H1 (cell line): ENCODE data around the gene CCDC171. TPM values are rescaled to one million over a fixed set of nuclear protein-coding genes. Genes with fewer than 3 reads are reported as not detected.

Experiments used
- CTCF ChIA-PET: fragments of 300-600 bp; sonication (Branson Sonifier 250); formaldehyde crosslinking; loops from one replicate; lab custom pipeline; 2021; ENCODE audit not compliant: partially characterized antibody; lab: Charles Lee
- POLR2A ChIA-PET: fragments of 300-600 bp; sonication (Branson Sonifier 250); formaldehyde crosslinking; loops from one replicate; lab custom pipeline; 2021; ENCODE audit warnings: inconsistent platforms; ENCODE audit not compliant: partially characterized antibody; lab: Charles Lee
- DNase-seq, 2 experiments: peaks; one replicate each; pipeline versions ENCODE4 v3.0.0 to v3.0.0-alpha.2; 2010 to 2022; ENCODE audit warnings: low spot score in 2 of 2, low read depth in 1 of 2, mixed read lengths in 1 of 2
- FAIRE-seq: peaks from 2 replicates; lab custom pipeline; 2011; peaks lifted over from hg19 to GRCh38; lab: Jason Lieb, UNC
- H2AFZ ChIP-seq: 2 replicates; pipeline ENCODE4 v1.8.1; 2012; ENCODE audit warnings: low read length, inconsistent platforms
- H2AK5ac ChIP-seq: 2 replicates; pipeline ENCODE4 v1.6.1; 2013; ENCODE audit warnings: low read depth, low read length
- H2BK120ac ChIP-seq: replicated peaks from 2 replicates; pipeline ENCODE3; 2013; ENCODE audit warnings: low read depth, low read length, inconsistent platforms
- H2BK12ac ChIP-seq: 2 replicates; pipeline ENCODE4 v1.6.1; 2013; ENCODE audit warnings: low read depth, low read length
- H2BK15ac ChIP-seq: 2 replicates; pipeline ENCODE4 v1.6.1; 2013; ENCODE audit warnings: low read length
- H2BK20ac ChIP-seq: 2 replicates; pipeline ENCODE4 v1.6.1; 2013; ENCODE audit warnings: low read length
- H2BK5ac ChIP-seq: 2 replicates; pipeline ENCODE4 v1.6.1; 2013; ENCODE audit warnings: low read depth, low read length
- H3K14ac ChIP-seq: 2 replicates; pipeline ENCODE4 v1.6.1; 2013; ENCODE audit warnings: inconsistent platforms; ENCODE audit not compliant: insufficient read length
- H3K18ac ChIP-seq: 2 replicates; pipeline ENCODE4 v1.6.1; 2013; ENCODE audit warnings: low read length; ENCODE audit errors: extremely low read depth
- H3K23ac ChIP-seq: 2 replicates; pipeline ENCODE4 v1.6.1; 2013; ENCODE audit warnings: inconsistent platforms; ENCODE audit not compliant: insufficient read length
- H3K23me2 ChIP-seq: 2 replicates; pipeline ENCODE4 v1.6.1; 2013; ENCODE audit warnings: low read depth, low read length
- H3K27ac ChIP-seq: 2 replicates; pipeline ENCODE4 v1.6.1; 2011; ENCODE audit warnings: low read depth, low read length, inconsistent platforms
- H3K27me3 ChIP-seq, 4 experiments: replicated peaks in 1 of 4; 1 replicate in 1 of 4; 2 replicates in 3 of 4; pipeline versions ENCODE4 v1.6.1 to v1.8.1; 2011 to 2013; ENCODE audit warnings: low read length in 3 of 4, mild to moderate bottlenecking in 3 of 4, inconsistent platforms in 2 of 4, mixed read lengths in 2 of 4, moderate library complexity in 1 of 4; ENCODE audit not compliant: control insufficient read depth in 3 of 4, insufficient read depth in 3 of 4; ENCODE audit errors: extremely low read depth in 1 of 4
- H3K36me3 ChIP-seq, 4 experiments: 2 replicates each; pipeline versions ENCODE4 v1.6.1 to v1.8.1; 2011 to 2013; ENCODE audit warnings: mild to moderate bottlenecking in 4 of 4, low read length in 3 of 4, moderate library complexity in 2 of 4, control low read depth in 1 of 4, inconsistent platforms in 1 of 4; ENCODE audit not compliant: insufficient read depth in 4 of 4, control insufficient read depth in 2 of 4
- H3K4ac ChIP-seq: replicated peaks from 2 replicates; pipeline ENCODE3; 2013; ENCODE audit warnings: low read length, low read depth, mixed read lengths, inconsistent platforms; ENCODE audit not compliant: insufficient read length
- H3K4me1 ChIP-seq, 4 experiments: replicated peaks in 1 of 4; 1 replicate in 1 of 4; 2 replicates in 3 of 4; pipeline versions ENCODE4 v1.6.1 to v1.8.1; 2011 to 2013; ENCODE audit warnings: low read length in 3 of 4, inconsistent platforms in 2 of 4, mixed read lengths in 1 of 4; ENCODE audit not compliant: insufficient read depth in 4 of 4, control insufficient read depth in 3 of 4
- H3K4me2 ChIP-seq, 2 experiments: 2 replicates each; pipeline versions ENCODE4 v1.6.1 to v1.8.1; 2011 to 2013; ENCODE audit warnings: low read depth in 2 of 2, low read length in 2 of 2, control low read depth in 1 of 2, inconsistent platforms in 1 of 2, mild to moderate bottlenecking in 1 of 2; ENCODE audit not compliant: insufficient read depth in 1 of 2
- H3K4me3 ChIP-seq, 4 experiments: fragments of 200-600, 300-600 bp in 1 of 4; sonication (generic), shearing (Covaris generic), sonication (Bioruptor Twin) in 1 of 4; 2 replicates each; pipeline versions ENCODE4 v1.5.1 to v1.8.1; 2011 to 2016; ENCODE audit warnings: low read length in 4 of 4, low read depth in 3 of 4, control low read depth in 2 of 4, inconsistent platforms in 2 of 4, mild to moderate bottlenecking in 2 of 4, mixed read lengths in 1 of 4, moderate library complexity in 1 of 4; ENCODE audit not compliant: insufficient read depth in 2 of 4; ENCODE audit errors: extremely low read depth in 1 of 4
- H3K56ac ChIP-seq: replicated peaks from 2 replicates; pipeline ENCODE3; 2013; ENCODE audit warnings: low read depth, mild to moderate bottlenecking, mixed read lengths, low read length, inconsistent platforms; ENCODE audit not compliant: insufficient read length
- H3K79me1 ChIP-seq: 2 replicates; pipeline ENCODE4 v1.6.1; 2013; ENCODE audit warnings: low read depth, low read length, control low read depth
- H3K79me2 ChIP-seq, 2 experiments: 2 replicates each; pipeline versions ENCODE4 v1.6.1 to v1.8.1; 2012 to 2013; ENCODE audit warnings: low read length in 2 of 2, mild to moderate bottlenecking in 2 of 2, inconsistent platforms in 1 of 2; ENCODE audit not compliant: insufficient read depth in 2 of 2, control insufficient read depth in 1 of 2
- H3K9ac ChIP-seq, 4 experiments: replicated peaks in 1 of 4; 1 replicate in 1 of 4; 2 replicates in 3 of 4; pipeline versions ENCODE4 v1.6.1 to v1.8.1; 2011 to 2013; ENCODE audit warnings: low read depth in 3 of 4, low read length in 3 of 4, control low read depth in 2 of 4, mild to moderate bottlenecking in 2 of 4, moderate library complexity in 2 of 4, inconsistent platforms in 1 of 4; ENCODE audit errors: extremely low read depth in 1 of 4
- H3K9me3 ChIP-seq, 2 experiments: 2 replicates each; pipeline versions ENCODE4 v1.6.1 to v1.8.1; 2012 to 2013; ENCODE audit warnings: mild to moderate bottlenecking in 2 of 2, moderate library complexity in 2 of 2, control low read depth in 1 of 2, inconsistent platforms in 1 of 2, low read depth in 1 of 2, low read length in 1 of 2, mixed read lengths in 1 of 2; ENCODE audit not compliant: insufficient read depth in 2 of 2
- H4K20me1 ChIP-seq, 2 experiments: replicated peaks in 1 of 2; 2 replicates each; pipeline versions ENCODE3 to v1.8.1; 2011 to 2013; ENCODE audit warnings: inconsistent platforms in 2 of 2, low read length in 2 of 2, mild to moderate bottlenecking in 1 of 2; ENCODE audit not compliant: insufficient read depth in 2 of 2, control insufficient read depth in 1 of 2
- H4K5ac ChIP-seq: 2 replicates; pipeline ENCODE4 v1.6.1; 2013; ENCODE audit warnings: low read length, low read depth, mixed read lengths, inconsistent platforms; ENCODE audit not compliant: insufficient read length
- H4K8ac ChIP-seq: 2 replicates; pipeline ENCODE4 v1.8.0; 2013; ENCODE audit warnings: mild to moderate bottlenecking, moderate library complexity, low read length, inconsistent platforms; ENCODE audit not compliant: insufficient read depth; ENCODE audit errors: extremely low read depth
- H4K91ac ChIP-seq: replicated peaks from 2 replicates; pipeline ENCODE3; 2013; ENCODE audit warnings: low read length, mixed read lengths, inconsistent platforms; ENCODE audit not compliant: insufficient read length
- EZH2 ChIP-seq: fragments of 200-600 bp; sonication (generic); IDR thresholded peaks from 2 replicates; pipeline ENCODE4 v1.7.1; 2012; ENCODE audit warnings: low read depth, mild to moderate bottlenecking, moderate library complexity, low read length, inconsistent platforms; ENCODE audit not compliant: severe bottlenecking
- JUN ChIP-seq: IDR thresholded peaks from 2 replicates; pipeline ENCODE4 v1.6.1; 2011; ENCODE audit warnings: low read depth, mild to moderate bottlenecking, improper control_type of control experiment, low read length
- MAFK ChIP-seq: IDR thresholded peaks from 2 replicates; pipeline ENCODE4 v1.6.1; 2012; ENCODE audit warnings: low read depth, mild to moderate bottlenecking, improper control_type of control experiment, low read length
- NANOG ChIP-seq: IDR thresholded peaks from 2 replicates; pipeline ENCODE4 v1.6.1; 2011; ENCODE audit warnings: low read length, low read depth, mild to moderate bottlenecking, inconsistent platforms; ENCODE audit not compliant: insufficient read depth, poor library complexity, severe bottlenecking
- SIN3A ChIP-seq, 2 experiments: IDR thresholded peaks in 1 of 2; conservative IDR thresholded peaks in 1 of 2; 2 replicates each; pipeline ENCODE4 v1.6.1; 2011 to 2012; ENCODE audit warnings: low read length in 2 of 2, improper control_type of control experiment in 1 of 2, low read depth in 1 of 2, mild to moderate bottlenecking in 1 of 2
- SIRT6 ChIP-seq: IDR thresholded peaks from one replicate; pipeline ENCODE4 v1.7.1; 2012; ENCODE audit warnings: low read length, inconsistent platforms
- SIX5 ChIP-seq: IDR thresholded peaks from 2 replicates; pipeline ENCODE4 v1.6.1; 2011; ENCODE audit warnings: mild to moderate bottlenecking, low read depth, low read length
- SP1 ChIP-seq: IDR thresholded peaks from 2 replicates; pipeline ENCODE4 v1.6.1; 2011; ENCODE audit warnings: low read depth, low read length
- TAF7 ChIP-seq: optimal IDR thresholded peaks from 2 replicates; pipeline ENCODE3; 2011; ENCODE audit warnings: low read depth, mild to moderate bottlenecking, inconsistent platforms, low read length, moderate library complexity, borderline replicate concordance
- TEAD4 ChIP-seq: IDR thresholded peaks from 2 replicates; pipeline ENCODE4 v1.6.1; 2012; ENCODE audit warnings: low read depth, low read length, inconsistent platforms, mixed read lengths
- WGBS, 2 experiments: shearing (Covaris generic) in 1 of 2; methylation state at CpG; one replicate each; pipeline versions ENCODE4 v1.1.6 to v1.1.7; 2013 to 2015; ENCODE audit warnings: low lambda C conversion rate in 2 of 2, mixed read lengths in 2 of 2, inconsistent platforms in 1 of 2, low coverage in 1 of 2, missing lambda C conversion rate in 1 of 2; ENCODE audit not compliant: insufficient replicate concordance in 2 of 2, insufficient coverage in 1 of 2, insufficient read length in 1 of 2; ENCODE audit errors: extremely low coverage in 1 of 2, missing lambda C conversion rate in 1 of 2; 5-methylcytosine and 5-hydroxymethylcytosine counted together
- polyA plus RNA-seq, 7 experiments: library from polyadenylated mRNA; depleted of rRNA in 3 of 7; stranded (reverse) in 5 of 7; unstranded in 2 of 7; fragments of >200 nt in 5 of 7; fragments of 200-250 nt in 2 of 7; gene quantifications; 1 replicate in 5 of 7; 2 replicates in 1 of 7; 4 replicates in 1 of 7; pipeline versions ENCODE4 v1.2.1 to v1.2.3, GENCODE V29; 2011 to 2013; ENCODE audit warnings: missing spikeins in 2 of 7, mixed read lengths in 2 of 7
- total RNA-seq: library from RNA; stranded (reverse); fragmentation: NEBNext Ultra II Directional; extraction: Animal tissue kit (Norgen Biotek cat#: 25700); gene quantifications from 2 replicates; pipeline ENCODE4 v1.2.1, GENCODE V29; 2021

Gene CCDC171
- total and polyA plus RNA-seq, 2 of the 8 experiments (the other 6 are each of a cell fraction or from before 2014, with no cell fraction given), result 0.83 to 2.3 TPM

DNA sequence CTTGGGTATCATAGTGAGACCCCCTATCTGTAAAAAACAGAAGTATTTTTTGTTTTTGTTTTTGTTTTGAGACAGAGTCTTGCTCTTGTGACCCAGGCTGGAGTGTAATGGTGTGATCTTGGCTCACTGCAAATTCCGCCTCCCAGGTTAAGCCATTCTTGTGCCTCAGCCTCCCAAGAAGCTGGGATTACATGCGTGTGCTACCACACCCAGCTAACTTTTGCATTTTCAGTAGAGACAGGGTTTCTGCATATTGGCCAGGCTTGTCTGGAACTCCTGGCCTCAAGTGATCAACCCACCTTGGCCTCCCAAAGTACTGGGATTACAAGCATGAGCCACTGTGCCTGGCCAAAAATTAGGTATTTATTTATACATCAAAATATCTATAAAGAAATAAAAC, 10.2 kb upstream of the CCDC171 start:
- H4K20me1 ChIP-seq, result no peaks in the 10 kb centered on the region
- H3K9ac ChIP-seq, result no peak overlapping the region
- H3K18ac ChIP-seq, result no peak overlapping the region
- H2BK15ac ChIP-seq, result no peak overlapping the region
- no peak overlapping the region for H3K27ac ChIP-seq
- H4K8ac ChIP-seq, result no peak overlapping the region
- no peak for FAIRE-seq
- no peak overlapping the region for H3K23ac ChIP-seq
- no peak overlapping the region for H2BK12ac ChIP-seq
- no peak overlapping the region for H2BK120ac ChIP-seq
- ChIA-PET POLR2A (interaction anchor here (1.1 to 4.0 kb wide), 3 partner anchors 10 to 39 kb away, joined by 5 to 25 read pairs (median 7); partner anchors contain the start of genes CCDC171 and PSIP1), CTCF (interaction anchor here (0.6 to 3.6 kb wide), 6 partner anchors 8 to 60 kb away, joined by 3 to 13 read pairs (median 4); no protein-coding TSS in a partner anchor)
- H3K23me2 ChIP-seq, result no peaks in the 10 kb centered on the region
- DNase-seq, result no peak
- no peak overlapping the region for H3K4ac ChIP-seq
- no peaks in the 10 kb centered on the region for H3K4me1 ChIP-seq
- H3K4me3 ChIP-seq, result no peak overlapping the region
- no peak overlapping the region for H4K91ac ChIP-seq
- no peak overlapping the region for H4K5ac ChIP-seq
- H3K56ac ChIP-seq, result no peak overlapping the region
- no peak overlapping the region for H2AFZ ChIP-seq
- H2BK20ac ChIP-seq, result no peak overlapping the region
- H3K14ac ChIP-seq, result no peak overlapping the region
- H3K79me1 ChIP-seq, result no peaks in the 10 kb centered on the region
- H3K79me2 ChIP-seq, result no peaks in the 10 kb centered on the region
- WGBS, 2 experiments, result 83% methylated on average over 2 of the region's 2 CpGs; no CpG with 5 or more reads in 1 of the 2 experiments
- H2BK5ac ChIP-seq, result no peak overlapping the region
- no peaks in the 10 kb centered on the region; a peak in 1 of 8 replicates for H3K36me3 ChIP-seq
- H3K27me3 ChIP-seq, result no peaks in the 10 kb centered on the region; a peak in 1 of 7 replicates
- no peak overlapping the region for H2AK5ac ChIP-seq
- no peak overlapping the region for H3K4me2 ChIP-seq
- H3K9me3 ChIP-seq, result no peaks in the 10 kb centered on the region
- TF ChIP-seq SIN3A (conservative IDR thresholded peaks at IDR 0.05 in 1 of 2, IDR thresholded peaks at IDR 0.05 in 1 of 2; ENCODE audit: low read depth in 1 of 2, low read length in 2 of 2) (no peak), SIX5 (no peak), MAFK (no peak), SIRT6 (no peak), SP1 (no peak), NANOG (no peak), TAF7 (no peak), JUN (no peak), EZH2 (no peak), TEAD4 (no peak)
